Osteoblast (primary cell): ENCODE data around the gene MELK. TPM values are rescaled to one million over a fixed set of nuclear protein-coding genes. Genes with fewer than 3 reads are reported as not detected.

ENCODE experiments used
- DNase-seq: peaks from one replicate; pipeline ENCODE4 v3.0.0; 2011; ENCODE audit warnings: low spot score, mixed read lengths; ENCODE audit not compliant: insufficient read length; ENCODE audit errors: missing footprints
- H2AFZ ChIP-seq: 2 replicates; pipeline ENCODE4 v1.6.0; 2011; ENCODE audit warnings: mild to moderate bottlenecking, low read length
- H3K27ac ChIP-seq: 2 replicates; pipeline ENCODE4 v1.5.1; 2011; ENCODE audit warnings: mild to moderate bottlenecking, low read depth, low read length, moderate library complexity
- H3K27me3 ChIP-seq: 2 replicates; pipeline ENCODE4 v1.6.0; 2012; ENCODE audit warnings: mild to moderate bottlenecking, control low read depth, inconsistent platforms, low read length, moderate library complexity; ENCODE audit not compliant: insufficient read depth
- H3K36me3 ChIP-seq: 2 replicates; pipeline ENCODE4 v1.5.1; 2011; ENCODE audit warnings: mild to moderate bottlenecking, low read length, control low read depth, moderate library complexity; ENCODE audit not compliant: insufficient read depth
- H3K4me1 ChIP-seq: 2 replicates; pipeline ENCODE4 v1.5.1; 2011; ENCODE audit warnings: mild to moderate bottlenecking, low read length, control low read depth, moderate library complexity; ENCODE audit not compliant: insufficient read depth
- H3K4me2 ChIP-seq: 2 replicates; pipeline ENCODE4 v1.6.0; 2011; ENCODE audit warnings: mild to moderate bottlenecking, low read length; ENCODE audit not compliant: insufficient read depth
- H3K4me3 ChIP-seq: fragments of 200-600 bp; sonication (generic); 3 replicates; pipeline ENCODE4 v1.5.1; 2012; ENCODE audit warnings: mild to moderate bottlenecking, low read length, inconsistent platforms; ENCODE audit not compliant: insufficient read depth
- H3K79me2 ChIP-seq: 2 replicates; pipeline ENCODE4 v1.6.0; 2012; ENCODE audit warnings: mild to moderate bottlenecking, low read length, control low read depth, inconsistent platforms; ENCODE audit not compliant: insufficient read depth
- H3K9me3 ChIP-seq: 2 replicates; pipeline ENCODE4 v1.5.1; 2011; ENCODE audit warnings: low read depth, low read length, control low read depth
- H4K20me1 ChIP-seq: 2 replicates; pipeline ENCODE4 v1.6.0; 2012; ENCODE audit warnings: mild to moderate bottlenecking, low read length, control low read depth; ENCODE audit not compliant: insufficient read depth
- CTCF ChIP-seq: IDR thresholded peaks from 2 replicates; pipeline ENCODE4 v1.5.1; 2011; ENCODE audit warnings: mild to moderate bottlenecking, low read depth, low read length, moderate library complexity; ENCODE audit errors: extremely low read depth
- total RNA-seq: library from RNA; depleted of rRNA; stranded (reverse); fragments of >200 nt; gene quantifications from 2 replicates; pipeline ENCODE4 v1.2.3, GENCODE V29; 2012

Gene MELK
- total RNA-seq, 1 donor, result 8.3 TPM

GRCh38 chr9:36691671-36692070, 119.0 kb downstream of the MELK start:
- H3K4me2 ChIP-seq, result no peak overlapping the region
- no peak overlapping the region for H2AFZ ChIP-seq
- DNase-seq, result no peak

GRCh38 chr9:36698984-36699383, 126.3 kb downstream of the MELK start:
- no peaks in the 10 kb centered on the region for H3K36me3 ChIP-seq
- H3K4me2 ChIP-seq, result no peak overlapping the region
- H3K79me2 ChIP-seq, result no peaks in the 10 kb centered on the region
- no peak for TF ChIP-seq CTCF
- H2AFZ ChIP-seq, result no peak overlapping the region
- H3K4me3 ChIP-seq, result no peak overlapping the region
- H3K27me3 ChIP-seq, result peaks cover 15% of the 10 kb centered on the region
- no peaks in the 10 kb centered on the region for H3K9me3 ChIP-seq
- H3K4me1 ChIP-seq, result no peaks in the 10 kb centered on the region
- H4K20me1 ChIP-seq, result no peaks in the 10 kb centered on the region
- no peak for DNase-seq
- H3K27ac ChIP-seq, result no peak overlapping the region

More at GRCh38 chr9:36691671-36692070, 119.0 kb downstream of the MELK start:
- no peaks in the 10 kb centered on the region for H3K36me3 ChIP-seq
- no peaks in the 10 kb centered on the region for H3K27me3 ChIP-seq
- no peaks in the 10 kb centered on the region for H4K20me1 ChIP-seq
- H3K27ac ChIP-seq, result no peak overlapping the region
- H3K9me3 ChIP-seq, result no peaks in the 10 kb centered on the region
- no peak for TF ChIP-seq CTCF
- H3K4me3 ChIP-seq, result no peak overlapping the region
- no peaks in the 10 kb centered on the region for H3K4me1 ChIP-seq
- H3K79me2 ChIP-seq, result no peaks in the 10 kb centered on the region

- H3K27ac ChIP-seq, result no peak overlapping the region
- no peak overlapping the region for H3K4me3 ChIP-seq
- no peaks in the 10 kb centered on the region for H3K4me1 ChIP-seq
- H3K27me3 ChIP-seq, result peaks cover 29% of the 10 kb centered on the region
- no peak for TF ChIP-seq CTCF
- H3K9me3 ChIP-seq, result no peaks in the 10 kb centered on the region
- no peak overlapping the region for H3K4me2 ChIP-seq
- no peaks in the 10 kb centered on the region for H4K20me1 ChIP-seq
- no peak overlapping the region for H2AFZ ChIP-seq
- no peak for DNase-seq
- H3K79me2 ChIP-seq, result no peaks in the 10 kb centered on the region
- no peaks in the 10 kb centered on the region for H3K36me3 ChIP-seq
Measured at GRCh38 chr9:36704148-36704547, 131.5 kb downstream of the MELK start.

- peaks cover 3% of the 10 kb centered on the region for H3K4me1 ChIP-seq
- peaks cover 36% of the 10 kb centered on the region for H3K27me3 ChIP-seq
- TF ChIP-seq CTCF, result no peak
- H3K4me3 ChIP-seq, result no peak overlapping the region
- no peaks in the 10 kb centered on the region for H3K79me2 ChIP-seq
- DNase-seq, result no peak
- H4K20me1 ChIP-seq, result no peaks in the 10 kb centered on the region
- no peak overlapping the region for H3K27ac ChIP-seq
- no peaks in the 10 kb centered on the region for H3K36me3 ChIP-seq
- no peaks in the 10 kb centered on the region for H3K9me3 ChIP-seq
- H2AFZ ChIP-seq, result no peak overlapping the region
- H3K4me2 ChIP-seq, result no peak overlapping the region
Measured at GRCh38 chr9:36713515-36714490, 141.1 kb downstream of the MELK start.
